Fibroblast of skin of left biceps (primary cell): ENCODE results near the gene IFI27L2.

Experiments used
- DNase-seq, 2 experiments: peaks; one replicate each; pipeline ENCODE4 v3.0.0-alpha.2; 2013; ENCODE audit warnings: low read depth in 2 of 2

IFI27L2 gene

GRCh38 chr14:94152676-94153075 is 23.3 kb upstream of the IFI27L2 start:
- no peak for DNase-seq

- DNase-seq, result no peak
These were observed 16.6 kb upstream of the IFI27L2 start for GRCh38 chr14:94145902-94146527.

- DNase-seq, result no peak
These were observed 15.4 kb upstream of the IFI27L2 start for GRCh38 chr14:94144765-94145164.

- no peak for DNase-seq
These were observed 14.3 kb upstream of the IFI27L2 start for GRCh38 chr14:94143711-94144110.

- no peak for DNase-seq
These were observed 13.8 kb upstream of the IFI27L2 start for GRCh38 chr14:94143239-94143638.

GRCh38 chr14:94142836-94143235 is 13.4 kb upstream of the IFI27L2 start:
- DNase-seq, result no peak

GRCh38 chr14:94142247-94142646 is 12.8 kb upstream of the IFI27L2 start:
- no peak for DNase-seq

GRCh38 chr14:94139421-94139820 is 10.0 kb upstream of the IFI27L2 start:
- no peak for DNase-seq

- DNase-seq, result no peak
These were observed 9.6 kb upstream of the IFI27L2 start for GRCh38 chr14:94139006-94139405.

GRCh38 chr14:94138251-94138650 is 8.8 kb upstream of the IFI27L2 start:
- no peak for DNase-seq

- peak; percentile 42 to 43 for DNase-seq
These were observed 7.3 kb upstream of the IFI27L2 start for GRCh38 chr14:94136575-94137331.

- no peak for DNase-seq
These were observed 6.1 kb upstream of the IFI27L2 start for GRCh38 chr14:94135476-94135875.

- no peak for DNase-seq
These were observed 3.0 kb upstream of the IFI27L2 start for GRCh38 chr14:94132285-94132887.

- no peak for DNase-seq
These were observed 482 bp upstream of the IFI27L2 start for GRCh38 chr14:94129758-94130414.

GRCh38 chr14:94128216-94128839 is 1.1 kb downstream of the IFI27L2 start:
- DNase-seq, result no peak

GRCh38 chr14:94127330-94127729 is 2.1 kb downstream of the IFI27L2 start:
- no peak for DNase-seq

- DNase-seq, result no peak
These were observed 2.6 kb downstream of the IFI27L2 start for GRCh38 chr14:94126800-94127199.

GRCh38 chr14:94126419-94126677 is 3.1 kb downstream of the IFI27L2 start:
- no peak for DNase-seq

GRCh38 chr14:94125659-94126418 is 3.6 kb downstream of the IFI27L2 start:
- DNase-seq, result no peak

- DNase-seq, result no peak
These were observed 4.6 kb downstream of the IFI27L2 start for GRCh38 chr14:94124582-94125377.

GRCh38 chr14:94123868-94124267 is 5.5 kb downstream of the IFI27L2 start:
- no peak for DNase-seq
